NCI-H524 treated with DMSO at 0.1 percent for 48 hours (cell line): Measurements from ENCODE around the gene EID2.

ENCODE experiments used
- DNase-seq: peaks from one replicate; lab custom pipeline; 2025; lab: John Stamatoyannopoulos, UW

EID2 gene, protein sequence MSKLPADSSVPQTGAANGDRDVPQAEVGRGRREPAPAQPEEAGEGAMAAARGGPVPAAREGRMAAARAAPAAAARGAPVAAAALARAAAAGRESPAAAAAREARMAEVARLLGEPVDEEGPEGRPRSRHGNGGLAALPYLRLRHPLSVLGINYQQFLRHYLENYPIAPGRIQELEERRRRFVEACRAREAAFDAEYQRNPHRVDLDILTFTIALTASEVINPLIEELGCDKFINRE

DNA sequence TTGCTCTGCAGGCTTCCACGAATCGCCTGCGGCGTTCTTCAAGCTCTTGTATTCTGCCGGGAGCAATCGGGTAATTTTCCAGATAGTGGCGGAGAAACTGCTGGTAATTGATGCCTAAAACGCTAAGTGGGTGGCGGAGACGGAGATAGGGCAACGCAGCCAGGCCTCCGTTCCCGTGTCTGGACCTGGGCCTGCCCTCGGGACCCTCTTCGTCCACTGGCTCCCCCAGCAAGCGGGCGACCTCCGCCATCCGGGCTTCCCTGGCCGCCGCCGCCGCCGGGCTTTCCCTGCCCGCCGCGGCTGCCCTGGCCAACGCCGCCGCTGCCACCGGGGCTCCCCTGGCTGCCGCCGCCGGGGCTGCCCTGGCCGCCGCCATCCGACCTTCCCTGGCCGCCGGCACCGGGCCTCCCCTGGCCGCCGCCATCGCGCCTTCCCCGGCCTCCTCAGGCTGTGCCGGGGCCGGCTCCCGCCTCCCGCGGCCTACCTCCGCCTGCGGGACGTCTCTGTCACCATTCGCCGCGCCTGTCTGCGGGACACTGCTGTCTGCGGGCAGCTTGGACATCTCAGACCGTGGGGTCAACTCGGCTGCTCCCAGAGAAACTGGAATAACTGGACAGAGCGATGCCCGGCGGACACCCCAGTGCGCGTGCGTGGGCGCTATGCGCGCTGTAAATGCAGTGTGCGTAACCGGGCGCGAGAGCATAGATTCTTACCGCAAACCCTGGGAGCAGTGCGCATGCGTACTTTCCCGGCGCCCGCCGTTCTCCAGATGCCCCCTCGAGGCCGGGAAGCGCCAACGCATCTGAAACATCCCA is at the start of gene EID2:
Gene EID2 (minus strand): TSS at position 644 of the 815 bp plus-strand sequence. CDS start 82 bp downstream, at position 562.
- peak; percentile 78 for DNase-seq

DNA sequence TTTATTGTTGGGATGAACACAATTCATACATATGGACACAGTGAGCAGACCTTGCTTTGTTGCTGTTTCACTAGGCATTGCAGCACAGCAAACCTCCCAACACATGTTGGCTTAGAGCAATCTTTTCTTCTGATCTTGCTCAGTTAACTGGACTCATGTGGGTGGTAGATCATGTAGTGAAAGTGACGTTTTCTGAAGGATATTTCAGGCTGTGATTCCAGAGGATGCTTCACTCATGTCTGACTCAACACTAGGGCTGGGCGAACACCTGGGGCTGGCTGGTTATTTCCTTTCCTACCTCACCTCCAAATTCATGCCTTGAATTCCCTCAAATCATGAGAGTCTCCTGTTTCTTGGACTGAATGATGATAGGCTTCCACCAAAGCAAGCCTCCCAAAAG is 48.1 kb upstream of the EID2 start:
- DNase-seq: no peak

DNA sequence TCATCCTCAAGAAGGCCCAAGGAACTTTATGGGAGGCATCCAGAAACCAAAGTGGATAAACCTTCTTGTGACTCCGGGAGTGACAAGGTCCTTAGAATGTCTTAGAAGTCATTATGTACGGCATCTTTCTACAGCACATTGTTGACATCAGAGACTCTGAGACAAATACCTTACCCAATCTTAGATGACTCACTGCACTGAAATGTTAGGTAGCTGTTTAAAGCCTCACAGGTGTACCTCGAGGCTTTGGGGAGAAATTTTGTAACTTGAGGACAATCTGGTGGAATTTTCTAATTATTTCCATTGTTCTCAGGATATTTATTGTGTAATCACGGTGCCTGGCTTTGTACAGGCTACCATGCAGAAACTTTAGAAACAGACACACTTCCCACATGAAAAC is 47.5 kb upstream of the EID2 start:
- no peak for DNase-seq

DNA sequence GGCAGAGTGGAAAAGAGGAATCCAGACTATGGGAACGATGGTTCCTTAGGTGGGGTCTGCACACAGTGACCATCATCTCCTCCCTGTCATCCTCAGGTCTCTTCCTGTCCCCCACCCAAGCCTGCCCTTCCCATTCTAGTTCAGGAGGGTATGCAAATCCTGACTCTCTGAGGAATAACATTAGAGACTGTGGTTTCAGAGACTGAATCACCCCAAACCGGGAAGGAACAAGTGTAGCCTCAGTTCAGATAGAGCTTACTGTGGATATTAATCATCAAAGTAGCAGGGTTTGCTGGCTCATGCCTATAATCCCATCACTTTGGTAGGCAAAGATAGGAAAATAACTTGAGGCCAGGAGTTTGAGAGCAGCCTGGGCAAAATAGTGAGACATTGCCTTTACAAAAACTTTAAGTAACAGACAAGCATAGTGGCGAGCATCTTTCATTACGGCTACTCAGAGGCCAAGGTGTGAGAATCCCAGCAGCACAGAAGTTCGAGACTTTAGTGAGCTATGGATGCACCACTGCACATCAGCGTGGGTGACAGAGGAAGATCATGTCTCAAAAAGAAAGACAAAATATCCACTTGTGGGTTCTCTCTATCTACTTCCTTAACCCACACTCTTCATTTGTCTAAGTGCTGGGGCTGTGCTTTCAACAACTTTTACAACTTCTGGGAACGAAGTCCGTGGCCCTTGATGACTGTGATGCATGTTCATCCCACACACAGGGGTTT is 43.1 kb upstream of the EID2 start:
- no peak for DNase-seq

DNA sequence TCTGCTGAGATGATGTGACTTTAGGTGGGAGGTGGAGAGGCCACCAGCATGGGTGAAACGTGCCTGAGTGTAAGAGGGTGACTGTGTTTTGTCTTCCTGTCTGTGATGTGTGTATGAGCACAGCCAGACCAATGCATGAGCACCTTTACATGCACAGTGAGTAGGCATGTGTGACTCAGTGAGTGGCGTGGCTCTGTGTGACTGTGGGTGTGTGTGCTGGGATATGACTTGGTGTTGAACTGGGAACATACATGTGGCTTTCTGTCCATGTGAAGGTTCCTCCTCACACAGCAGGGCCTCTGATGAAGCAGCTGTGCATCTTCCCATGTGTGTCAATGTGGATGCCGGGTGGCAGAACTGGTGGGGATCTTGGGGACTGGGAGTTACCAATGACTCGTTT is 42.5 kb upstream of the EID2 start:
- DNase-seq: no peak

DNA sequence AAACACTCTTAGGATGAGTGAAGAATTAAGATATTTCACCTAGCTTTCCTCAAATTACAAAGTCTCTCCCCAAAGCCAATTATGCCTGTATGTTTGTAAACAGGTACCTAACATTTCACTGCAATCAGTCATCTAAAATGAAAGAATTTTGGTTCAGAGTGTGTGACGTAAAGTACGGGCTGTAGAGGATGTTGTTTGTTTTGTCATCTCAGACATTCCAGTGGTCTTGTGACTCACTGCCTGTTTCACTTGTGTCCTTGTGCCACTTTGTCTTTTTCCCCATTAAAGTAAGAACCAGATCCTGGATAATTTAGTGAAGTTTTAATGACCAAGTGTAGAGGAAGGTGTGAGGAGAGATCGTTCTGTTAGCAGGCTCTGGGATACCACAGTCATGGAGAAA is 28.6 kb upstream of the EID2 start:
- no peak for DNase-seq

DNA sequence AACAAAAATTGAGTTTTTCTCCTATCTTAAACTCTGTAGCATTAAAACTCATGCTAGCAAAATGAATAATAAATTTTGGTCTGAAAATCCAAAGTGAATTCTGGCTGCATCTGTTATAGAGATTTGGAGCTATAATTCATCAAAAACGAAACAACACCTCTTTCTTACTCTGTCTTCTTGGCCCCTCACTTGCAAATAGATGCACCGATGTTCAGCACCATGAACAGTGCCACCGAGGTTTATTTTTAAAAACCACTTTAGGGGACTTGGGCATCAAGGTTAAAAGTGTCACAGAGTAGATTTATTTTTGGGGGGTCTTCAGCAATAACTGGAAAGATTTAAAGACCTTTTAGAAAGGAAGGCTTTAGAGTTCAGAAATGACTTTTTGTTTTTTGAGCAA is 26.1 kb upstream of the EID2 start:
- DNase-seq: no peak

DNA sequence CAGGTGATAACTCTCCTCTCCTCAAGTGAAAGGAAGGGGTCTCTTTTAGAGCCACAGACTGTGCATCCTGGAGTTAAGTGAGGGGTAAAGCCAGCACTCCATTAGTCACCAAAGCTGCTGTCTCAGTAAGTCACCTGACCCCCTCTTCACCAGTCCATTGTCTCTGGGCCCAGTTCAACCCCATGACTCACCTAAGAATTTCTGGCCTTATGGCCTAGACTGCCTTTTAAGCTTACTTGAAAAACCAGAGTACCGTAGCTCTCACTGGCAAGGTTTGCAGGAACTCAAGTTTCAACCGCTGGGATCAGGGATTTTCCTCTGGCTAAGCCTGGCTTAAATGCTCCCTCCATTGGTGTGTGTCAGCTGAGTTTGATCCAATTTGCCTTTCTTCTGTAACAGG is 23.4 kb upstream of the EID2 start:
- no peak for DNase-seq

DNA sequence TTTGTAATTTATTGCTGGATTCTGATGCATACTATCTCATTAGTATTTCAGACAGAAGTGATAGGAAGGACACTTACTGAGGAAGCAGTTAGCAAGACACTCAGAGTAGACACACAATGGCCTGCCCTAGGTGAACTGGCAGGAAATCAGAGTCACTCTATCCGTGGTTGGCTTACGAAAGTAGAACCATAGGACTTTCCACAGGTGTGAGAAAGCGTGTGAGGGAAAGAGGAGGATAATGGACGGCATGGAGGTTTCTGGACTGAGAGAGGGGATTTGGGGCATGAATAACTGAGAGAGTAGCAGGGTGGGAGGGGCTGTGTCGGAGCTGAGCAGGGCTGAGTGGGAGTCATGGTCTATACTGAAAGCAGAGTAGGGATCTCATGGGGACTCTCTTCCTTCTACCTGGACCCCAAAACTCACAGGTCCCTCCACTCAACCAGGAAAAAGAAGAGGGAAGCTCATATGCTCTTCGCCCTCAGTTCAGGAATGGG is 18.7 kb upstream of the EID2 start:
- no peak for DNase-seq

DNA sequence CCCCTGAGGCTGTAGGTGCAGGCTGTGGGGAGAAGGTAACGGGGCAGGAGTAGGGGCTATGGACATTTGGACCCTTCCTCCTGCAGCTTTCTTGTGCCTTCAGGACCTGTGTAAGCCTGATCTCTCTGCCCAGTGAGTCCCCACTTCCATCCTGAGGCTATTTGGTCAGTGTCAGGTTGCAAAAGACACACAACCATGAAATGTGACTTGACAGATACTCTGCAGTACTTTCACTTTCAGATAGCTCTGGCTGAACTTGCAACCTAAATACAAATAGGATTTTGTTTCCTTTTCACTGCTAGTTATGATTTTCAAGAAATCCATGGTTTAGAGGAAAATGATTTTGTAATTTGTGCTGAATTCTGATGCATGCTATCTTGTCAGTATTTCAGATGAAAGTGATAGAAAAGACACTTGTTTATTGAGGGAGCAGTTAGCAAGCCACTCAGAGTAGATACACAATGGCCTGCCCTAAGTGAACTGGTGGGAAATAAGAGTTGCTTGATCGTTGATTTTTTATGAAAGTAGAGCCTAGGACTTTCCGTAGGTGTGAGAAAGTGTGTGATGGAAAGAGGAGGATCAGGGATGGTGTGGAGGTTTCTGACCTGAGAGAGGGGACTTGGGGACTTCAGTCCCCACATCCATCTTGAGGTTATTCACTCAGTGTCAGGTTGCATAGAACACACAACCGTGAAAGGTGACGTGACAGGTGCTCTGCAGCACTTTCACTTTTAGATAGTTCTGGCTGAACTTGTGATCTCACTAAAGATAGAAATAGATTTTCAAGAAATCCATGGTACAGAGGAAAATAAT is 18.1 kb upstream of the EID2 start:
- no peak for DNase-seq

DNA sequence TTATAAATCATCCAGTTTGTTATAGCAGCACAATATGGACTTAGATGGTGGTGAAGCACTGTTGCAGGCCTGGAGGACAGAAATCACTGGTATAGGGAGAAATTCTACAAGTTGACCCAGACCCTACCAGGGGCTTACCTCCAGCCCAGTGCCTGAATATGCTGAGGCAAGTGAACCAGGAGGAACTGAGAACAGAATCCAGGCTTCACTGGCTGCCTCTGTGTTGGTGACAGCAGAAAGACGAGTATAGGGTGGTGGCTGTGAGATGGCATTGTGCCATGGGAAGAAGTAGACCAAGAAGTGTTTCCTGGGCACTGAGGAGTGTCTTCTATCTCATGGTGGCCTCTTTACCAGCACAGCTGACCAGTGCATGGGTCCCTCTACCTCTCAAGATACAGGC is 15.9 kb upstream of the EID2 start:
- no peak for DNase-seq

DNA sequence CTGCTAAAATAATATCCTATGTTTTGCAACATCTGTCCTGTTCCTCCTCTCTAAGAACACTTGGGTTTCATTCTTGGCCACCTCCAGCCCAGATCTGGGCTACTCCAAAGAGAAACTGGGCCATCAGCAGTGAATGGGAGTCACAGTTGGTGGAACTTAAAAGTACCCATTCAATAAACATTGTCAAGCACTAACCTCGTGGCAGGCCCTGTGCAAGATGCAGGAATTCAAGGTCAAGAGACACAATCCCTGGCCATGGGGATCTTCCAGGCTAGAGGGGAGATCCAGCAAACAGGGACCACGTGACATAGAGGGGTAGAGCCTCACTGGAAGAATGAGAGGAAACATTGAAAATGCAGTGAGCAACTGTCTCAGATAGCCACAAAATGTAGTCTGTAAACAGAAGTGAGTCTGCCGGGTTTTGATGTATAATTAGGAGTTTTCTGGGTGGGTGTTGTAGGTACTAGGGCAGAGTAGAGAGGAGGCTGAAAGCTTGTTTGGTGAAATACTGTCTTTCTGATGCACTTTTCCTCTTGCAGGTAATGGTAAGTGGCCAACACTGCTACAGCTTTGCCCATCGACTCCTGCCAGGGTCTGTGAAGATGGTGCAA is 14.8 kb upstream of the EID2 start:
- DNase-seq: no peak

DNA sequence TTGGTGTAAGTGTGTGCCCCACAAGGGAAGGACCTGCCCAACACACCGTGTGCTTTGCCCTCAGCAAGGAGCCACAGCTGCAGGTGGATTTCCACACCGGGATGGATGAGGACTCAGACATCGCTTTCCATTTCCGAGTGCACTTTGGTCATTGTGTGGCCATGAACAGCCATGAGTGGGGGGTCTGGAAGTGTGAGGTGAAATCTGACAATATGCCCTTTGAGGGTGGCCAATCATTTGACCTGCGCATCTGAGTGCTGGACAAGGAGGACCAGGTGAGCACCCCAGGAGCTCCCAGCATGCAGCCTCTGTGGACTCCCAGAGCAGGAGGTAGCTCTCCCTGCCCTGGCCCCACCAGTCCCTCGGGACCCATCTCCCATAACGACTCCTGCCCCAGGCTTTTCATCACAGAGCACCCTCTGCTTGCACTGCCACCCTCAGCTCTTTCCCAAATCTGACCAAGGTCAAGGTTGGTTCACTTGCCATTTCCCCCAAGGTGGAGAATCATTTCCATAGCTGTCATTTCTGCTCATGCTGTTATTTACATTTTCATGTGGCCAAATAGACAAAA is 13.2 kb upstream of the EID2 start:
- DNase-seq: no peak

DNA sequence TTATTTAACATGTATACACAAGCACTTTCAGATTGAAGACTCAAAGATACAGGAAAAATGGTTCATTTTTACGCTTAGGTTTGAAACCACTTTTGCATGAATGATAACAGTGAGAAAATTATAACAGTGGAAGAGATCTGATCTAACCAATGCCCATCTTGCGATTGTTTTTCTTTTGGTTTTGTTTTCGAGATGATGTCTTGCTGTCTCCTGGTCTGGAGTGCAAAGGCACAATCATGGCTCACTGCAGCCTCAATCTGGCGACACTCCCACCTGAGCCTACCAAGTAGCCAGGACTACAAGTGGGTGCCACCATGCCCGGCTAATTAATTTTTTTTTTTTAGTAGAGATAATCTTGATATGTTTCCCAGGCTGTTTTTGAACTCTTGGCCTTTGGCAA is 10.2 kb upstream of the EID2 start:
- no peak for DNase-seq

DNA sequence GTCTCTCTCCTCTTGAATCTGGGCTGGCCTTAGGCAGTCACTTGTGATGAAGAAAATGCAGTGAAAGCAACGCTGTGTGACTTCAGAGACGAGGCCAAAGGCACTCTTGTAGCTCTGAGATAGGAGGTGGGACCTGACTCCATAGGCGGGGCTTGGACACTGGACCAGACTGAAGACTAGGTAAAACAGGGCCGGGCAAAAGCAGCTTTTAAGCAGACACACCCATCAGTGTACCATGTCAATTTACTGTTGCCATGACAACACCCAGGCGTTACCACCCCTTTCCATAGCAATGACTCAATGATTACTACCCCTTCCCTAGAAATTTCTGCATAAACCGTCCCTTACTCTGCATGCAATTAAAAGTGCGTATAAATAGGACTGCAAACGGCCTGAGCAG is 6.6 kb upstream of the EID2 start:
- no peak for DNase-seq

DNA sequence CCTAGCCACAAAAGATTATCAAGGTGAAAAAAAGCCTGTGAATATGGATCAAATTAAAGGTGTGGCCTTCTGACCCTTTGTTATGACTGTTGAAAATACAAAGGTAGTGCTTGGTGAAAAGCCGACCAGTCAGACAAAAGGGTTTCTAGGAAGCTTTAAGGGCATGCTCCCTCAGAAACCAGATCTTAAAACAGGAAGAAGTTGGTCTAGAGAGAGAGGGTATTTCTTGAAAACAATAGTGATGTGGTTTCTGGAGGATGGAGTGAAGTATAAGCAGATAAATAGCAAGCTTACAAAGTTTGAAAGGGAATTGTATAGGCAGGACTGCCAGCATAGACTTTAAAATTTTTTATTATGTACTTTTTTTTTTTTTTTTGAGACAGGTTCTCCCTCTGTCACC is 5.0 kb upstream of the EID2 start:
- DNase-seq: no peak

DNA sequence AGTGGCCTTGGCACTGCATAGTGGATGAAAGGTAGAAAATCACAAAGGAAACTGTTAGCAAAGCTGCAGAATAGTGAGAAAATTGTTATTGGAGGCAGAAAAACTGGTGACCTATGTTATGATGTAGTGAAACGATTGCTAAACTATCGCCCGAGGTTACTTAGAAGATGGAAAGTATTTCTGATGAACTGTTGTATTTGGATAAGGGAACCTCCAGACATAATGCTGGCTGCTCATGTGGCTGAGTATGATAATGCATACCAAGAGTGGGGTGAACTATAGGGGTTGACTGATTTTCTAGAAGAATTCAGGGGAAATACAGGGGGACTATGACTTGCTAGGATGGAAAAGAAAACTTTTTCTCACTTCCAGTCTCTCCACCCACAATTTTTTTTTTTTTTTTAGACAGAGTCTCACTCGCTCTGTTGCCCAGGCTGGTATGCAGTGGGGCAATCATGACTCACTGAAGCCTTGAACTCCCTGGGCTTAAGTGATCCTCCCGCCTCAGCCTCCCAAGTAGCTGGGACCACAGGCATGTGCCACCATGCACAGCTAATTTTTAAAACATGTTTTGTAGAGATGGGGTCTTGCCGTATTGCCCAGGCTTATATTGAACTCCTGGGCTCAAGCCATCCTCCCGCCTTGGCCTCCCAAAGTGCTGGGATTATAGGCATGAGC is 4.4 kb upstream of the EID2 start:
- DNase-seq: no peak

DNA sequence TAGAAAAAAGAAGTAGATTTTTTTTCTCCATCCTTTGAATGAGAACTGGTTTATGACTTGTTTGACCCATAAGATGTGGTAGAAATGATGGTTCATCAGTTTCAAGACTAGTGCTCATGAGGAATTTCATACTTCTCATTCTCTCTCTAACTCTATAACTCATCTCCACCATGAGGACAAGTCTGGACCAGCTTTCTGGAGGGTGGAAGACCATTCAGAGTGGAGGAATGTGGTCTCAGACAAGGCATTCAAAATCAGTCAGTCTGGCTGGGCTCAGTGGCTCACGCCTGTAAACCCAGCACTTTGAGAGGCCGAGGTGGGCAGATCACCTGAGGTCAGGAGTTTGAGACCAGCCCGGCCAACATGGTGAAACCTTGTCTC is 3.5 kb upstream of the EID2 start:
- no peak for DNase-seq

DNA sequence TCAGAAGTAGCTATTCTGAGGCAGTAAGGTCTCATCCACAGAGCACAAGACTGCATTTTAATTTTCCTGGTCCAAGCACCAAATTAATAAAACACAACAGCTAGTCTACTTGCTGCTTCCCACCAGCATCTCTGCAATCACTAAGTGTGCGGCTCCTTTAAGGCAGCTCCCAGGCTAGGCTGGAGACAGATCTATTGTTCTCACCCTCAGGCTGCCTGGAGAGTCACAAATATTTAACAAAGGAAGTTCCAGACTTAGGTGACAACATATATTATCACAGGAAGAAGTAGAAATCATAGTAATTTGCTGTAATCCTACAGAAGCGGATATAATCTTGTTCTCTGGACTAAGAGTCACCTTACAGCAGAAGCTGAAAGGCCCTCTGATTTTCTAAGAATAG is 2.2 kb upstream of the EID2 start:
- no peak for DNase-seq

DNA sequence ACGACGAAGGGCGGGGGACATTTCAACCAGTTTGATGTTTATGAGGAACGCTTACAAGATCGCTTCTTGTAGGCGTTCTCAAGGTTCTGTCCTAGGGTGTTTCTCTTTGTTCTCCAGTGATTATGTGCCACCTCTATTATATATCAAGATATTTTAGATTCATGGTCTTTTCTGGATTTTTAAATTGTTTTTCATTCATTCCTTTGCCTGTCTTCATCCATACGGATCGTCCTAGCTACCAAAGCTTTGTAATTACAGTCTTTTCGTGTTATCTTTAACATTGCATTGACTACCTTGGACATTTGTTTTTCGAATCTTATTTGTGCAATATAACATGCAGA is 342 bp upstream of the EID2 start:
- no peak for DNase-seq

DNA sequence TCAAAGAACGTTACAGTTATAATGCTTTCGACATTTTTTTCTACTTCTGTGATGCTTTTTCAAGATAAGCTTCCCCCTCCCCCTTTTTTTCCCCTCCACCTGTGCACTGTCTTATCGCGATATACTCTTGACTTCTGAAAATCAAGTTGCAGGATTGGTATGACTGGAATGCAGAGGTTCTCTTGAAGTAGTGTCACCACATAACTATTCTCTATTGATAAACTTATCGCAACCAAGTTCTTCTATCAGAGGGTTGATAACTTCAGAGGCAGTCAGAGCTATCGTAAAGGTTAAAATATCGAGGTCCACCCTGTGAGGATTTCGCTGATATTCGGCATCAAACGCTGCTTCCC is 820 bp downstream of the EID2 start:
- DNase-seq: no peak
